AG04450 (cell line): ENCODE measurements around the gene ATXN1. TPM values are rescaled to one million over a fixed set of nuclear protein-coding genes. Genes with fewer than 3 reads are reported as not detected.

ENCODE experiments used
- CTCF ChIA-PET: fragments of 300-600, 350-600 bp; formaldehyde crosslinking; extraction: SDS; loops from one replicate; lab custom pipeline; 2022; ENCODE audit warnings: antibody characterized with exemption, inconsistent platforms; lab: Charles Lee
- POLR2A ChIA-PET: fragments of 350-600 bp; formaldehyde crosslinking; extraction: SDS; loops from one replicate; lab custom pipeline; 2021; ENCODE audit warnings: antibody characterized with exemption, inconsistent platforms; lab: Yijun Ruan, JAX
- DNase-seq: peaks from one replicate; pipeline ENCODE4 v3.0.0-alpha.2; 2011; ENCODE audit warnings: low read depth, low spot score
- H3K27ac ChIP-seq: one replicate; pipeline ENCODE4 v1.5.1; 2012; ENCODE audit warnings: low read depth, low read length, control low read depth
- H3K27me3 ChIP-seq: one replicate; pipeline ENCODE4 v1.6.0; 2012; ENCODE audit warnings: low read length; ENCODE audit not compliant: control insufficient read depth, insufficient read depth
- H3K4me3 ChIP-seq: 2 replicates; pipeline ENCODE4 v1.5.1; 2011; ENCODE audit warnings: mild to moderate bottlenecking, low read depth, low read length, control low read depth
- H3K9me3 ChIP-seq: 2 replicates; pipeline ENCODE4 v1.5.1; 2012; ENCODE audit warnings: low read length; ENCODE audit not compliant: control insufficient read depth, insufficient read depth
- polyA plus RNA-seq: library from polyadenylated mRNA; depleted of rRNA; stranded (reverse); fragments of >200 nt; gene quantifications from 2 replicates; pipeline ENCODE4 v1.2.3, GENCODE V29; 2011
- TF ChIP-seq, protein P1 (sequence below): IDR thresholded peaks from 2 replicates; pipeline ENCODE4 v1.5.1; 2011; ENCODE audit warnings: low read depth, low read length, control low read depth, inconsistent platforms

The ATXN1 gene
- polyA plus RNA-seq, 1 experiment, result 12.6 TPM

DNA sequence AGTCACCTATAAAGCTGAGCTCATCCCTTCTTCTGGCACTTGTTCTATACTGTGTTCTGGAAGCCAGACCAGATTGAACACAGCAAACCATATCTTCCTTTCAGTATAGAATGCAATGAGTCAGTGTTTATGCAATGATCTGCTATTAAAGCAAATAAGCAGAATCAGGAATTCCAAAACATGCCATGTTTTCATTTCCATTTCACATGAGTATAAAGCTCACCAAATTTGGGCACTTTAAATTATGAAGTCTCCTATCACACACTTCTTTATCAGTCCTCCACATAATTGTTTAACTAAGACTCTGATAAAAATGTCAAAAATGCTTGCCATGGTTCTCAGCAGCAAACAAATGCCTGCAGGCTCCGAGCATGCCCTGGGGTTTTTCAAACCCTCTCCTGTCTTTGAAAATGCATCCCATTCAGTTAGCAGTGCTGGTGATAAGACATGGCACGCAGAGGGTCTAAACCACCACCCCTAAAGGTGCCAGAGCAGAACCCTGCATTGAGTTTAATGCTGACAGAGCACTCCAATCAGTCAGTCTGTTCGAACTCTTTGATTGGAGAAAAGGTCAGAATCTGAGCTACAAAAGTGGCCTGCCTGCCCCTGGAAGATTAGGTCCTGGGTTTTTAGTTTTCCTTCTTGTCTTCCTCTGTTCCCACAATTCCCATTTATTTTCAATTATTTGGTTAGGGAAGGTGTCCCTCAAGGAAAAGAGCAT lies 288.8 kb downstream of the ATXN1 start:
- Histone ChIP-seq H3K9me3 (no peaks in the 10 kb centered on the region; the same call in 1 of the 2 replicates), H3K27ac (peak overlapping the region; percentile 92), H3K27me3 (no peaks in the 10 kb centered on the region), H3K4me3 (no peak overlapping the region)
- DNase-seq, result peak; percentile 72
- POLR2A ChIA-PET, result interaction anchor here (0.6 to 1.0 kb wide), 4 partner anchors 51 to 135 kb away, joined by 3 to 5 read pairs (median 4); no protein-coding TSS in a partner anchor
- TF ChIP-seq, protein P1, sequence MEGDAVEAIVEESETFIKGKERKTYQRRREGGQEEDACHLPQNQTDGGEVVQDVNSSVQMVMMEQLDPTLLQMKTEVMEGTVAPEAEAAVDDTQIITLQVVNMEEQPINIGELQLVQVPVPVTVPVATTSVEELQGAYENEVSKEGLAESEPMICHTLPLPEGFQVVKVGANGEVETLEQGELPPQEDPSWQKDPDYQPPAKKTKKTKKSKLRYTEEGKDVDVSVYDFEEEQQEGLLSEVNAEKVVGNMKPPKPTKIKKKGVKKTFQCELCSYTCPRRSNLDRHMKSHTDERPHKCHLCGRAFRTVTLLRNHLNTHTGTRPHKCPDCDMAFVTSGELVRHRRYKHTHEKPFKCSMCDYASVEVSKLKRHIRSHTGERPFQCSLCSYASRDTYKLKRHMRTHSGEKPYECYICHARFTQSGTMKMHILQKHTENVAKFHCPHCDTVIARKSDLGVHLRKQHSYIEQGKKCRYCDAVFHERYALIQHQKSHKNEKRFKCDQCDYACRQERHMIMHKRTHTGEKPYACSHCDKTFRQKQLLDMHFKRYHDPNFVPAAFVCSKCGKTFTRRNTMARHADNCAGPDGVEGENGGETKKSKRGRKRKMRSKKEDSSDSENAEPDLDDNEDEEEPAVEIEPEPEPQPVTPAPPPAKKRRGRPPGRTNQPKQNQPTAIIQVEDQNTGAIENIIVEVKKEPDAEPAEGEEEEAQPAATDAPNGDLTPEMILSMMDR, result no peak
- CTCF ChIA-PET, result interaction anchor here (0.7 kb wide), 1 partner anchor 73 kb away, joined by 4 read pairs; no protein-coding TSS in a partner anchor

DNA sequence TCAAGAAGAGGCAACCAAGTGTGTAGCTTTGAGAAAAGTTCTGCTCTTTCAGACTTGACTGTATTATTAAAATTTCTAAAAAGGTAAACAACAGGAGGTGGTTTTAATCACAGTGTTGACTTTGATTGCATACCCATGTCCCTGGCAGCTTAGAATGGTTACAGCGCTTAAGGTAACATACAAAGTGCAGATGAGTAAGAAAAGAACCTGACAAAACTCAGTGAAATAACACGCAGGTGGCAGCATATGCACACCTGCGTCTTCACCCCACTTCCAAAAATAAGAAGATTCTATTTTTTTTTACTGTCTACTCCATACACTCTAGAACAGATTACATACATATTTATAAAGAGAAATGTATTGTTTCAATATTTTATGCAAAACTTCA lies 289.4 kb downstream of the ATXN1 start:
- Histone ChIP-seq H3K27ac (no peak overlapping the region), H3K4me3 (no peak overlapping the region), H3K27me3 (no peaks in the 10 kb centered on the region), H3K9me3 (no peaks in the 10 kb centered on the region; the same call in 1 of the 2 replicates)
- TF ChIP-seq, protein P1, result no peak
- no peak for DNase-seq
- ChIA-PET POLR2A (interaction anchor here (0.8 to 1.7 kb wide), 5 partner anchors 22 to 137 kb away, joined by 3 to 5 read pairs (median 4); no protein-coding TSS in a partner anchor), CTCF (interaction anchor here (0.5 to 1.1 kb wide), 3 partner anchors 74 to 237 kb away, joined by 3 to 4 read pairs (median 4); no protein-coding TSS in a partner anchor)

DNA sequence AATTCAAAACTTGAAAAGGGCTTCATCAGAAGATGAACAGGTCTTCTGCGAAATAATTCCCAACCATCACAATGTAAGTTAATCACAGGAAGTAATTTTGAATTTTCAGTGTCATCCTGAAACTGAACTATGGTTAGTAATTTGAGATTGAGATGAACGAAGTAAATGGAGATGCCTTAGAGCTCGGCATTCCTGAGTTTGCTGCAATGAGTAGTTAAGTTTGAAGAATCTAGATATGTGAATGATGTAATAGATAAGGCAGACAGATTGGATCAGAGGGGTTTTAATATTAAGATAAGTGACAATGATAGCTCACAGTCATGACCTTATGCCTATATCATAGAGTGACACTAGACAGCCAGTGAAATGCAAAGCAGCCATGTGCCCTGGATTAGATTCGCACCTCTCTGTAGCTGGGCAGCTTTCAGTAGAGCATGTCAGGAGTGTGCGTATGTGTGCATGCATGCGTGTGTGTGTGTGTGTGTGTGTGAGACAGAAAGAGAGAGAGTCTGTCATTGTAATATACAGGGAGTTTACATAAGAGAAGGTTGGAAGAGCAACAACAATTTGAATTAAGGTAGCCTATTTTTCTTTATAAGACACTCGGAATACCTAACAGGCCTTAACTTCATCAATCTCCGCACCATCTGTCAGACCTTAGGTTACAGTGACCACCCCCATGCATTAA lies 289.9 kb downstream of the ATXN1 start:
- TF ChIP-seq, protein P1, result no peak
- ChIA-PET CTCF (interaction anchor here (0.5 to 1.1 kb wide), 3 partner anchors 140 to 238 kb away, joined by 3 to 4 read pairs (median 3); no protein-coding TSS in a partner anchor), POLR2A (interaction anchor here (0.6 to 1.7 kb wide), 8 partner anchors 21 to 212 kb away, joined by 3 to 5 read pairs (median 4); no protein-coding TSS in a partner anchor)
- H3K27me3 ChIP-seq, result no peaks in the 10 kb centered on the region
- H3K27ac ChIP-seq, result no peak overlapping the region
- no peak overlapping the region for H3K4me3 ChIP-seq
- DNase-seq, result no peak
- no peaks in the 10 kb centered on the region; the same call in 1 of the 2 replicates for H3K9me3 ChIP-seq

DNA sequence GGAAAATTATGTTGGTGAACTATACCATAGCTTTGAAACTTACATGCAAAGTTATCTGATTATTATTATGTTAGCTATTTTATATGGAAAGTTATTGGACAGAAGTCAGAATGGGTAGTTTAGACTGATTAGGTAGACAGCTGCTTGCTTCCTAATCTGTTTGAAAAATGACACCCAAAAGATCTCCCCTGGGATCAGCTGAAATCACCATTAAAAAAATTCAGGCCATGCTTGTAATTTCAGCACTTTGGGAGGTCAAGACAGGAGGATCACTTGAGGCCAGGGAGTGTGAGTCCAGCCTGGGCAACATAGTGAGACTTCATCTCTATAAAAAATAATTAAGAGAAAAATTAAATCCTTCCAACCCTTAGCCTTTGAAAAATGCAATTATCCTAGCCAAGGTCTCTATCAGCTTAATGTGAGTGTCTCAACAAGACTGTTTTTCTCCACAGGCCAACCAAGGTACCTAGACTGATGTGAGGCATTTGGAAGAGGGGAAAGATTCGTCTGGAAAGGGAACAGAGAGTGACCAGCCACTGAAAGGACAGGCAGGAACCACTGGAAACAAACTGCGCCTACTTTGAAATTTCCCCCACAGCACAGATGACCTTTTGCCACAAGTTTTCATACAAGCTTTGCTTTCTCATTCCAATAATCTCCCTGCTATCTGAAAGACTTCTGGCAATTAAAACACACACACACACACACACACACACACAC lies 290.6 kb downstream of the ATXN1 start:
- Histone ChIP-seq H3K9me3 (no peaks in the 10 kb centered on the region; the same call in 1 of the 2 replicates), H3K27ac (no peak overlapping the region), H3K4me3 (no peak overlapping the region), H3K27me3 (no peaks in the 10 kb centered on the region)
- TF ChIP-seq, protein P1, result no peak
- ChIA-PET POLR2A (interaction anchor here (0.6 to 1.7 kb wide), 6 partner anchors 20 to 255 kb away, joined by 3 to 5 read pairs (median 4); no protein-coding TSS in a partner anchor), CTCF (interaction anchor here (0.8 to 1.1 kb wide), 3 partner anchors 138 to 184 kb away, joined by 3 read pairs; no protein-coding TSS in a partner anchor)
- DNase-seq, result no peak
